Measurements from ENCODE around the gene SNAP25.

DNA sequence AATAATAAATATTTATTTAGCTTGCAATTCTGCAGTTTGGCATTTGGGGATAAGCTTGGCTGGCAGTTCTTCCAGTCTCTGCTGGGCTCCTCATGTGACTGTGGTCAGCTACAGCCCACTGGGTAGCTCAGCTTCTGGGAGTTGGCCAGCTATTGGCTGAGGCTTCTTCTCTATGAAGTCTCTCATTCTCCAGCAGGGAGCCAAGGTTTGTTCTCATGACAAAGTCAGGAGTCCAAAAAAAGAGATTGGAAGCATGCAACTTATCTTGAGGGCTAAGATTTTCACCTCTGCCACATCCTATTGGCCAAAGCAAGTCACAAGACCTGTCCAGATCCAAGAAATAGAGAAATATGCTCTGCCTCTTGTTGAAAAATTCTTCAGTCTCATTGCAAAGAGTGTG, 94.6 kb downstream of the SNAP25 start:
- TF ChIP-seq, protein P1, sequence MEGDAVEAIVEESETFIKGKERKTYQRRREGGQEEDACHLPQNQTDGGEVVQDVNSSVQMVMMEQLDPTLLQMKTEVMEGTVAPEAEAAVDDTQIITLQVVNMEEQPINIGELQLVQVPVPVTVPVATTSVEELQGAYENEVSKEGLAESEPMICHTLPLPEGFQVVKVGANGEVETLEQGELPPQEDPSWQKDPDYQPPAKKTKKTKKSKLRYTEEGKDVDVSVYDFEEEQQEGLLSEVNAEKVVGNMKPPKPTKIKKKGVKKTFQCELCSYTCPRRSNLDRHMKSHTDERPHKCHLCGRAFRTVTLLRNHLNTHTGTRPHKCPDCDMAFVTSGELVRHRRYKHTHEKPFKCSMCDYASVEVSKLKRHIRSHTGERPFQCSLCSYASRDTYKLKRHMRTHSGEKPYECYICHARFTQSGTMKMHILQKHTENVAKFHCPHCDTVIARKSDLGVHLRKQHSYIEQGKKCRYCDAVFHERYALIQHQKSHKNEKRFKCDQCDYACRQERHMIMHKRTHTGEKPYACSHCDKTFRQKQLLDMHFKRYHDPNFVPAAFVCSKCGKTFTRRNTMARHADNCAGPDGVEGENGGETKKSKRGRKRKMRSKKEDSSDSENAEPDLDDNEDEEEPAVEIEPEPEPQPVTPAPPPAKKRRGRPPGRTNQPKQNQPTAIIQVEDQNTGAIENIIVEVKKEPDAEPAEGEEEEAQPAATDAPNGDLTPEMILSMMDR (conservative IDR thresholded peaks at IDR 0.05), result no peak
- TF ChIP-seq EZH2 (IDR thresholded peaks at IDR 0.05; ENCODE audit: low read depth), result no peak

All from PC-9 (cell line).